SK-N-SH treated with all-trans-retinoic acid at 6 μM for 48 hours (cell line): Measurements from ENCODE around the gene POLD4.

Source experiments
- ARNTL ChIP-seq: fragments of 450-650 bp; formaldehyde crosslinking; IDR thresholded peaks from 2 replicates; pipeline ENCODE4 v1.5.0; 2020; ENCODE audit warnings: low read depth, mild to moderate bottlenecking, moderate library complexity, borderline replicate concordance
- PATZ1 ChIP-seq: fragments of 250-450 bp; sonication (Bioruptor Pico); IDR thresholded peaks from 2 replicates; pipeline ENCODE4 v1.8.0; 2020; ENCODE audit warnings: mild to moderate bottlenecking, moderate library complexity, borderline replicate concordance
- TF ChIP-seq, protein P1 (sequence below): fragments of 250-450 bp; sonication (Bioruptor Pico); IDR thresholded peaks from 2 replicates; pipeline ENCODE4 v1.5.1; 2020; ENCODE audit warnings: low read depth, mild to moderate bottlenecking, moderate library complexity

DNA sequence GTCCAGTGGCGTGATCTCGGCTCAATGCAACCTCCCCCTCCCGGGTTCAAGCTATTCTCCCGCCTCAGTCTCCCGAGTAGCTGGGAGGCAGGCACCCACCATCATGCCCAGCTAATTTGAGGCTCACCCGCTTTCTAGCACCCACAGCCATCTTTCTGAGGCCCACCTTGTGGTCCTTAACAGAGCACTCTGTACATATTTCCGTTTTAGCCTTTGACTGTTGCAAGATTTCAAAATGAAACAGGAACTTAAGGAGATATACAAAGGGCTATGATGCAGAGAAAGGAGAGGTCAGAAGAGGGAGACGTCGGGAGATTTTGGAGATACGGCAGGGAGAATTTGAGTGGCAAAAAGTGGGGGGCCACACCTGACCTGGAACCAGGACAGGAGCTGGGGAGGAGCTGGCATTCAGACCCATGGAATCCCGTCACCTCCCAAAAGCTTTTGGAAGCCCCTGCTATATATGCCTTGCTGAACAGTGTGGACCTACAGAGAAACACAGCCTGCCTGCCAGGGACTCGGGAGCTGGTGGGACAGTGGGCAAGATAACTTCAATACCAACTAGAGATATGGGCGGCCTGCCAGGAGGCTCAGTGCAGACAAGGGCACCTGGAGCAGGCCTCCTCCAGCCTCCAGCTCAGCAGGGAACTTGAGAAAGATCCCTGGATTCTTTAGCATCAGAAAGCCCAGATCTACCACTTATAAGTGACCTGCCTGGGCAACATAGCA lies 28.1 kb upstream of the POLD4 start:
- TF ChIP-seq ARNTL (CRISPR knock-in tag), result no peak
- TF ChIP-seq PATZ1, result no peak
- TF ChIP-seq, protein P1, sequence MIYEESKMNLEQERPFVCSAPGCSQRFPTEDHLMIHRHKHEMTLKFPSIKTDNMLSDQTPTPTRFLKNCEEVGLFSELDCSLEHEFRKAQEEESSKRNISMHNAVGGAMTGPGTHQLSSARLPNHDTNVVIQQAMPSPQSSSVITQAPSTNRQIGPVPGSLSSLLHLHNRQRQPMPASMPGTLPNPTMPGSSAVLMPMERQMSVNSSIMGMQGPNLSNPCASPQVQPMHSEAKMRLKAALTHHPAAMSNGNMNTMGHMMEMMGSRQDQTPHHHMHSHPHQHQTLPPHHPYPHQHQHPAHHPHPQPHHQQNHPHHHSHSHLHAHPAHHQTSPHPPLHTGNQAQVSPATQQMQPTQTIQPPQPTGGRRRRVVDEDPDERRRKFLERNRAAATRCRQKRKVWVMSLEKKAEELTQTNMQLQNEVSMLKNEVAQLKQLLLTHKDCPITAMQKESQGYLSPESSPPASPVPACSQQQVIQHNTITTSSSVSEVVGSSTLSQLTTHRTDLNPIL (CRISPR knock-in tag), result no peak
